Esophagus muscularis mucosa (tissue), 4 donors: Measurements from ENCODE around the gene TMEM8B. TPM values are rescaled to one million over a fixed set of nuclear protein-coding genes. Genes with fewer than 3 reads are reported as not detected.

Experiments
- DNase-seq: peaks from one replicate; pipeline ENCODE4 v3.0.0-alpha.2; 2017; ENCODE audit errors: extremely low spot score
- H3K27ac ChIP-seq, 4 donors: fragments of 200-600 bp; sonication (generic); replicated peaks in 1 of 4; 1 replicate in 3 of 4; 2 replicates in 1 of 4; pipeline ENCODE4 v1.5.1; 2016 to 2019; ENCODE audit warnings: mild to moderate bottlenecking in 1 of 4
- H3K27me3 ChIP-seq, 4 donors: fragments of 200-600 bp; sonication (generic); one replicate each; pipeline versions ENCODE4 v1.5.1 to v1.6.0; 2016 to 2019
- H3K36me3 ChIP-seq, 4 donors: fragments of 200-600 bp; sonication (generic); one replicate each; pipeline ENCODE4 v1.5.1; 2016 to 2019
- H3K4me1 ChIP-seq, 4 donors: fragments of 200-600 bp; sonication (generic); one replicate each; pipeline ENCODE4 v1.5.1; 2016 to 2019
- H3K4me3 ChIP-seq, 4 donors: fragments of 200-600 bp; sonication (generic); 1 replicate in 2 of 4; 2 replicates in 2 of 4; pipeline ENCODE4 v1.5.1; 2016 to 2019; ENCODE audit warnings: mild to moderate bottlenecking in 4 of 4, moderate library complexity in 1 of 4
- H3K9me3 ChIP-seq, 4 donors: fragments of 200-600 bp; sonication (generic); 1 replicate in 3 of 4; 2 replicates in 1 of 4; pipeline ENCODE4 v1.5.1; 2016 to 2019
- EP300 ChIP-seq: sonication (generic); formaldehyde crosslinking; IDR thresholded peaks from one replicate; pipeline ENCODE4 v1.6.1; 2017; ENCODE audit warnings: antibody characterized with exemption
- POLR2A ChIP-seq: fragments of 450-650 bp; IDR thresholded peaks from one replicate; pipeline ENCODE4 v1.6.1; 2017; ENCODE audit warnings: antibody characterized with exemption, moderate library complexity, mild to moderate bottlenecking, low read depth
- POLR2AphosphoS5 ChIP-seq, 2 donors: sonication (generic); formaldehyde crosslinking; IDR thresholded peaks; one replicate each; pipeline ENCODE4 v1.6.1; 2017; ENCODE audit warnings: antibody characterized with exemption in 2 of 2
- WGBS: methylation state at CpG from one replicate; pipeline ENCODE4 v1.1.5; 2018; 5-methylcytosine and 5-hydroxymethylcytosine counted together
- intact Hi-C: fragments of 100-400 bp; cut with DNase I; formaldehyde crosslinking; loops from one replicate; pipeline ENCODE4 v1.15.1; 2023
- total RNA-seq, 4 donors: library from RNA; depleted of rRNA; stranded (reverse); fragments of >200 nt; gene quantifications; one replicate each; pipeline versions ENCODE4 v1.1.0 to v1.2.1, GENCODE V29; 2016
- TF ChIP-seq, protein P1 (sequence below), 3 experiments: fragments of 200-600 bp in 2 of 3; fragments of 450-650 bp in 1 of 3; sonication (generic) in 2 of 3; IDR thresholded peaks; one replicate each; pipeline ENCODE4 v1.5.1; 2017 to 2019; ENCODE audit warnings: antibody characterized with exemption in 3 of 3, mild to moderate bottlenecking in 2 of 3, moderate library complexity in 1 of 3

The TMEM8B gene
- total RNA-seq, 4 donors from 2014 or later: 10.0 to 27.0 (median 20.3) TPM

DNA sequence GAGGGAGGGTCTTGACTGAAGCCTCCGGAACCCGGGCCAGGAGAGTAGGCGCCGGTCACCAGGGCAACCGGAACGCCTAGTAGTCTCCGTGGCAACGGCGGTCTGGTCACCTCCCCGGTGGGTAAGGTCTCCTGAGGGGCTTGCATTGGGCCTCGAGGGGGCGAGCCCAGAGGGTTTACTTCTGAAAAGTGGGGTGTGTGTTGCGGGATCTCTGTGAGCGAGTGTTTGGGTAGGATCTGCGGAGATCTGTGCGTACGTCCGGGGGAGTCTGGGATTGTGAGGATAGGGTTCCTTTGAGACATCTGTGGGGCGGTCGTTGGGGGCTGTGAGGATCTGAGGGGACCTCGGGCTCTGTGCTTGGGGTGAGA is 328 bp upstream of the TMEM8B start, which contains the start of gene FAM221B:
TSS of gene FAM221B (minus strand) at position 17 of the 368 bp plus-strand sequence. CDS start 2,571 bp downstream, outside the sequence.
- H3K27ac ChIP-seq: peak within 1 kb of the TSS; percentile 85 to 98 (median 96)
- H3K27me3 ChIP-seq: no peaks in the 10 kb centered on the region
- 1% methylated on average over 9 of the region's 21 CpGs for WGBS
- peak within 1 kb of the TSS; percentile 66 to 91 (median 80) for H3K4me3 ChIP-seq
- intact Hi-C loops: no loop called here
- no peaks in the 10 kb centered on the region for H3K36me3 ChIP-seq
- TF ChIP-seq, protein P1, sequence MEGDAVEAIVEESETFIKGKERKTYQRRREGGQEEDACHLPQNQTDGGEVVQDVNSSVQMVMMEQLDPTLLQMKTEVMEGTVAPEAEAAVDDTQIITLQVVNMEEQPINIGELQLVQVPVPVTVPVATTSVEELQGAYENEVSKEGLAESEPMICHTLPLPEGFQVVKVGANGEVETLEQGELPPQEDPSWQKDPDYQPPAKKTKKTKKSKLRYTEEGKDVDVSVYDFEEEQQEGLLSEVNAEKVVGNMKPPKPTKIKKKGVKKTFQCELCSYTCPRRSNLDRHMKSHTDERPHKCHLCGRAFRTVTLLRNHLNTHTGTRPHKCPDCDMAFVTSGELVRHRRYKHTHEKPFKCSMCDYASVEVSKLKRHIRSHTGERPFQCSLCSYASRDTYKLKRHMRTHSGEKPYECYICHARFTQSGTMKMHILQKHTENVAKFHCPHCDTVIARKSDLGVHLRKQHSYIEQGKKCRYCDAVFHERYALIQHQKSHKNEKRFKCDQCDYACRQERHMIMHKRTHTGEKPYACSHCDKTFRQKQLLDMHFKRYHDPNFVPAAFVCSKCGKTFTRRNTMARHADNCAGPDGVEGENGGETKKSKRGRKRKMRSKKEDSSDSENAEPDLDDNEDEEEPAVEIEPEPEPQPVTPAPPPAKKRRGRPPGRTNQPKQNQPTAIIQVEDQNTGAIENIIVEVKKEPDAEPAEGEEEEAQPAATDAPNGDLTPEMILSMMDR (IDR thresholded peaks at IDR 0.05): no peak
- no peak for TF ChIP-seq EP300
- peaks cover 28 to 65% (median 49%) of the 10 kb centered on the region in 4 donors for H3K4me1 ChIP-seq
- H3K9me3 ChIP-seq: no peaks in the 10 kb centered on the region
- no peak for DNase-seq

DNA sequence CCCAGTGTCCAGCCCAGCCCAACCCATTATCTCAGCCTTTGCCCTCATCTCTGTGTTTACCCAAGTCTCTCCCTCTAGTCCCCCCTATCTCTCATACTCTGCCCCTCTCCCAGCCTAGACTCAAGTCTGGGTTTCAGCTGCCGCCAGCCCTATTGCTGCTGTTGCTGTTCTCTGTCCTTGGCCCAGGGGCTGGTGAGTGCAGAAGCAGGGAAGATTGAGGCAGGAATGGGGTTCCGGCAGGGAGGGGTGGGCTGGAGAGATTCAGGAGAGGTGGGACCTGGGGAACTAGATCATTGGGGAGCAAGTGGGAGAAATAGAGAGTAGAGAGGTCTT is 702 bp downstream of the TMEM8B start:
- intact Hi-C loops: no loop called here
- TF ChIP-seq, protein P1 (IDR thresholded peaks at IDR 0.05): no peak
- peak overlapping the region; percentile 85 to 98 (median 96) for H3K27ac ChIP-seq
- no peaks in the 10 kb centered on the region for H3K27me3 ChIP-seq
- no peaks in the 10 kb centered on the region for H3K9me3 ChIP-seq
- H3K4me1 ChIP-seq: peaks cover 35 to 72% (median 56%) of the 10 kb centered on the region in 4 donors
- peak overlapping the region; percentile 66 to 91 (median 80) for H3K4me3 ChIP-seq
- 19% methylated on average over 2 of the region's 2 CpGs for WGBS
- no peak for DNase-seq
- H3K36me3 ChIP-seq: peaks cover 0 to 5% (median 0%) of the 10 kb centered on the region in 4 donors

DNA sequence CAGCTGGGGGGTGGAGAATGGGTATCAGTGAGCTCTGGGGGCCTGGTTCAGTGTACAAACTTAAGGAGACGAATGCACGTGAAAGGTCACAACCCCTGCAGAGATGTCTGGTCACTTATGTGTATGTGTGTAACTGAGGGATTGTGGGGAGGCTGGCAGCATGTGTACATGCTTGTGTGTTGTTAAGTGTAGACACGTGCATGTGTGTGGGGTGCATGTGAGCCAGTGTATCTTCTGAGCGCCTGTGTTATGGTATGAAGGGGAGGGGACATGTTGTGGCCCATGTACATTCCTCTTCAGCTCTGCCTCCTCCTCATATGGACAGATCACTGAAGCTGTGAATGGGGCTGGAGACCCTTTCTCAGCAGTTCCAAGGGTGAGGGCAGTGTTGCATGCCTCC is 2.0 kb downstream of the TMEM8B start:
- intact Hi-C loops: no loop called here
- Histone ChIP-seq H3K27ac (no peak overlapping the region), H3K9me3 (no peaks in the 10 kb centered on the region), H3K36me3 (peaks cover 0 to 18% (median 3%) of the 10 kb centered on the region in 4 donors), H3K27me3 (no peaks in the 10 kb centered on the region), H3K4me1 (peaks cover 35 to 70% (median 56%) of the 10 kb centered on the region in 4 donors), H3K4me3 (no peak overlapping the region)
- no peak for DNase-seq
- TF ChIP-seq, protein P1 (IDR thresholded peaks at IDR 0.05): no peak
- TF ChIP-seq POLR2AphosphoS5 (IDR thresholded peaks at IDR 0.05) (no peak), POLR2A (no peak), EP300 (no peak)
- WGBS: 75% methylated on average over 4 of the region's 4 CpGs

DNA sequence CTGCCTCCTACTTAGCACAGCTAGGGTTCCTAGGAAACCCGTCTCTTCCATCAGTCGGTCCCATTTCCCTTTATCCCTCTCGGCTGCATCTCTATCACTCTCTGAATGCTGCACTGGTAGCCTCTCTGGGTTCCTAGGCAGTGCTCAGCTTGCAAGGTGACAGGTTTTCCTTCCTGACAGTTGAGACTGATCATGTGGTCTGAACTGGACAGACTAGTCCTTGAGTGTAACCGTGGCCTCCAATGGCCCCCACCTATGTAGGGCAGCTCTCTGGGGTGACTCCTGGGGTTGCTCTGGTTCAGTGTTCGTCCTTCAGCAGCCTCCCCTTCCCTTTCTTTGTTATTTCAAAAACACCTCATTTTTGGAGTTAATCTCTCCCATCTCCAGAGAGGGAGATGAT is 3.8 kb downstream of the TMEM8B start:
- Histone ChIP-seq H3K27ac (peak overlapping the region in 2 of 4 donors; percentile 10 to 62), H3K36me3 (peaks cover 0 to 19% (median 3%) of the 10 kb centered on the region in 4 donors), H3K4me1 (peaks cover 35 to 59% (median 49%) of the 10 kb centered on the region in 4 donors), H3K4me3 (no peak overlapping the region), H3K27me3 (no peaks in the 10 kb centered on the region), H3K9me3 (no peaks in the 10 kb centered on the region)
- intact Hi-C loops: no loop called here
- WGBS: 80% methylated on average over 5 of the region's 5 CpGs
- no peak for DNase-seq
- TF ChIP-seq EP300 (no peak), POLR2A (no peak)

DNA sequence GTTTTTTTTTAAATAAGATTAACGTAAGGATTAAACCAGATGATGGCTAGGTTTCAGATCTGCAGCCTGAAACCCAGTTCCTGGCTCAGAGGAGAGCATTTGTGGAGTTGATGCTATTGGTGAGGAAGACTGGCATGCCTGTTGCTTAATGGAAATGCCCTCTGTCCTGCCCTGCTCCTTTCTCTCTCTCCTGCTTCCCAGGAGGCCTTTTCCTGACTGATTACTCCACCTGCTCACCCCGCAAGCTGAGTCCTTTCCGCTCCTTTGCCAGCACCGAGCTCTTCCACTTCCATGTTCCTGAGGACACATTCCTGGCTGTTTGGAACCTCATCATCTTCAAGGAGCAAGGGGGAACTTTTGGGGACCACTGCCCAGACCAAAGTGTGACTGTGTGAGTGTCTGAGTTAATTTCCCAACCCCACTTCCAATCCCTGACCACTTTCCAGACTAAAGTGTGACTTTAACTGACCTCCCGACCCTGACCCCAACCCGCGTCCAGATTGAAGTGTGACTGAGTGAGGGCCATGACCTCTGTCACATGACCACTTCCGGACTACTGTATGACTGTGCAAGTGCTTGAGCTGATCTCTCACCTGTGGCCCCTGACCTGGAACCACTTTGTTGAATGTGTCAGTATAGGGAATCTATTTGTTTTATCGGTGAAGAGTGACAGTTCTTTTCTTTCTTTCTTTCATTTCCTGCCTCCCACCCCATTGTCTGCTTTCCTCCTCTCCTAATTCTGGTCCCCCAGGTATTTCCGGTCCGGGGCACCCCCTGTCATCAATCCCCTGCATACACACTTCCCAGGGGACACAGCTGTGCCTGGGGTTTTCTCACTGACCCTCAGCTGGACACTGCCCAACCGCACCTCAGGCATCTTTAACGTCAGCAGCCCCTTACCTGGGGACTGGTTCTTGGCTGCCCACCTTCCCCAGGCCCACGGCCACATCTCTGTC is 5.5 kb downstream of the TMEM8B start:
- Histone ChIP-seq H3K27me3 (no peaks in the 10 kb centered on the region), H3K27ac (peak overlapping the region in 1 of 4 donors; percentile 10), H3K36me3 (peaks cover 0 to 19% (median 3%) of the 10 kb centered on the region in 4 donors), H3K4me3 (no peak overlapping the region), H3K4me1 (peaks cover 30 to 47% (median 41%) of the 10 kb centered on the region in 4 donors), H3K9me3 (no peaks in the 10 kb centered on the region)
- TF ChIP-seq POLR2AphosphoS5 (IDR thresholded peaks at IDR 0.05) (no peak), POLR2A (no peak), EP300 (no peak)
- TF ChIP-seq, protein P1 (IDR thresholded peaks at IDR 0.05): no peak
- intact Hi-C loops: no loop called here
- WGBS: 75% methylated on average over 14 of the region's 14 CpGs
- DNase-seq: no peak
